HG02678 (cell line): Measurements from ENCODE around the gene TRIM16.
"Not testable (repeated sequence)": the region's sequence is repeated elsewhere in the genome, so short reads cannot be mapped to it uniquely, and the experiment has no call there.

Experiments
- ATAC-seq: cut with Tn5 transposase; IDR thresholded peaks from one replicate; pipeline ENCODE4 v1.9.1; 2021; ENCODE audit warnings: mild to moderate bottlenecking, moderate library complexity; ENCODE audit not compliant: unreplicated experiment

TRIM16 gene

GRCh38 chr17:15683824-15684478 lies at the start of gene TRIM16:
TSS of gene TRIM16 (minus strand) at chr17:15684311. CDS start at chr17:15651609, 32,702 bp downstream.
- peak; percentile 98 for ATAC-seq

GRCh38 chr17:15733174-15733789 lies 49.2 kb upstream of the TRIM16 start:
- not testable (repeated sequence) for ATAC-seq

- ATAC-seq, result not testable (repeated sequence)
Measured at GRCh38 chr17:15731900-15732299, 47.8 kb upstream of the TRIM16 start, which contains the start of gene TBC1D26. TSS of gene TBC1D26 (plus strand) at chr17:15732283. CDS start at chr17:15735349, 3,066 bp downstream.

GRCh38 chr17:15730535-15730934 lies 46.4 kb upstream of the TRIM16 start:
- ATAC-seq, result not testable (repeated sequence)

GRCh38 chr17:15716601-15717563 lies 32.8 kb upstream of the TRIM16 start:
- not testable (repeated sequence) for ATAC-seq

- not testable (repeated sequence) for ATAC-seq
Measured at GRCh38 chr17:15708879-15709278, 24.8 kb upstream of the TRIM16 start.

- ATAC-seq, result not testable (repeated sequence)
Measured at GRCh38 chr17:15704813-15705212, 20.7 kb upstream of the TRIM16 start.

- not testable (repeated sequence) for ATAC-seq
Measured at GRCh38 chr17:15704239-15704638, 20.1 kb upstream of the TRIM16 start.

GRCh38 chr17:15699937-15700336 lies 15.8 kb upstream of the TRIM16 start:
- ATAC-seq, result not testable (repeated sequence)

GRCh38 chr17:15699413-15699924 lies 15.4 kb upstream of the TRIM16 start, which contains the start of gene ZNF286A:
TSS of gene ZNF286A (plus strand) at chr17:15699752. CDS start at chr17:15700330, 578 bp downstream.
- ATAC-seq, result peak; percentile 98

GRCh38 chr17:15698967-15699366 lies 14.9 kb upstream of the TRIM16 start:
- ATAC-seq, result peak; percentile 5

GRCh38 chr17:15687494-15687893 lies 3.4 kb upstream of the TRIM16 start:
- not testable (repeated sequence) for ATAC-seq

- not testable (repeated sequence) for ATAC-seq
Measured at GRCh38 chr17:15683135-15683534, 976 bp downstream of the TRIM16 start.

- ATAC-seq, result not testable (repeated sequence)
Measured at GRCh38 chr17:15675991-15676390, 8.1 kb downstream of the TRIM16 start.

- ATAC-seq, result not testable (repeated sequence)
Measured at GRCh38 chr17:15674640-15675039, 9.5 kb downstream of the TRIM16 start.

GRCh38 chr17:15669526-15669925 lies 14.6 kb downstream of the TRIM16 start:
- not testable (repeated sequence) for ATAC-seq

GRCh38 chr17:15663691-15664090 lies 20.4 kb downstream of the TRIM16 start:
- no peak for ATAC-seq

GRCh38 chr17:15663176-15663575 lies 20.9 kb downstream of the TRIM16 start:
- ATAC-seq, result no peak

- no peak for ATAC-seq
Measured at GRCh38 chr17:15662681-15663080, 21.4 kb downstream of the TRIM16 start.

- ATAC-seq, result no peak
Measured at GRCh38 chr17:15660077-15660476, 24.0 kb downstream of the TRIM16 start.

- no peak for ATAC-seq
Measured at GRCh38 chr17:15659663-15660062, 24.4 kb downstream of the TRIM16 start.
